Astrocyte (in vitro differentiated cells and primary cell): ENCODE measurements around the gene HIRA.

Source experiments
- EZH2 ChIP-seq: IDR thresholded peaks from 2 replicates; pipeline ENCODE4 v1.6.1; 2012; ENCODE audit warnings: mild to moderate bottlenecking, low read length, inconsistent platforms; ENCODE audit not compliant: insufficient read depth
- TF ChIP-seq, protein P1 (sequence below): IDR thresholded peaks from 2 replicates; pipeline ENCODE4 v1.5.1; 2011; ENCODE audit warnings: low read depth, mild to moderate bottlenecking, inconsistent platforms, low read length, moderate library complexity; ENCODE audit not compliant: insufficient read depth

DNA sequence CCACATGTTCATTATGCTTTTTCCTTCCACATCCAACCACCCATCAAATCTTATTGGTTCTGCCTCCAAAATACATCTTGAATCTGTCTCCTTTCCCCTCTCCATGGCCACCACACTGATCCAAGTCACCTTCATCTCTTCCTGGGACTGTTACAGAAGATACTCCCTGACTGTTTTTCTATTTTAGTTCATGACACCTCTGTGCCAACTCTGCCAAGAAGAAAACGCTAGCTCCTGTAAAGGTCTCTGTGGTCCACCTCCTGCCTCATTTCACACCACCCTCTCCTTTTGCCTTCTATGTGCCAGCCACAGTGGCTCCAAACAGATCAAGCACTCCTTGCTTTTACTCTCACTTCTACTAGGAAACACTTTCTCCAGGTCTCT is 81.1 kb downstream of the HIRA start:
- TF ChIP-seq, protein P1, sequence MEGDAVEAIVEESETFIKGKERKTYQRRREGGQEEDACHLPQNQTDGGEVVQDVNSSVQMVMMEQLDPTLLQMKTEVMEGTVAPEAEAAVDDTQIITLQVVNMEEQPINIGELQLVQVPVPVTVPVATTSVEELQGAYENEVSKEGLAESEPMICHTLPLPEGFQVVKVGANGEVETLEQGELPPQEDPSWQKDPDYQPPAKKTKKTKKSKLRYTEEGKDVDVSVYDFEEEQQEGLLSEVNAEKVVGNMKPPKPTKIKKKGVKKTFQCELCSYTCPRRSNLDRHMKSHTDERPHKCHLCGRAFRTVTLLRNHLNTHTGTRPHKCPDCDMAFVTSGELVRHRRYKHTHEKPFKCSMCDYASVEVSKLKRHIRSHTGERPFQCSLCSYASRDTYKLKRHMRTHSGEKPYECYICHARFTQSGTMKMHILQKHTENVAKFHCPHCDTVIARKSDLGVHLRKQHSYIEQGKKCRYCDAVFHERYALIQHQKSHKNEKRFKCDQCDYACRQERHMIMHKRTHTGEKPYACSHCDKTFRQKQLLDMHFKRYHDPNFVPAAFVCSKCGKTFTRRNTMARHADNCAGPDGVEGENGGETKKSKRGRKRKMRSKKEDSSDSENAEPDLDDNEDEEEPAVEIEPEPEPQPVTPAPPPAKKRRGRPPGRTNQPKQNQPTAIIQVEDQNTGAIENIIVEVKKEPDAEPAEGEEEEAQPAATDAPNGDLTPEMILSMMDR: no peak
- no peak for TF ChIP-seq EZH2
